Measurements from ENCODE around the gene LGR4.

LGR4 gene

GRCh38 chr11:27406498-27407354, 65.9 kb downstream of the LGR4 start:
- H3K27ac ChIP-seq = no peak overlapping the region
- no peak for TF ChIP-seq ZFX (IDR thresholded peaks at IDR 0.05; ENCODE audit: borderline replicate concordance)
- TF ChIP-seq, protein P1, sequence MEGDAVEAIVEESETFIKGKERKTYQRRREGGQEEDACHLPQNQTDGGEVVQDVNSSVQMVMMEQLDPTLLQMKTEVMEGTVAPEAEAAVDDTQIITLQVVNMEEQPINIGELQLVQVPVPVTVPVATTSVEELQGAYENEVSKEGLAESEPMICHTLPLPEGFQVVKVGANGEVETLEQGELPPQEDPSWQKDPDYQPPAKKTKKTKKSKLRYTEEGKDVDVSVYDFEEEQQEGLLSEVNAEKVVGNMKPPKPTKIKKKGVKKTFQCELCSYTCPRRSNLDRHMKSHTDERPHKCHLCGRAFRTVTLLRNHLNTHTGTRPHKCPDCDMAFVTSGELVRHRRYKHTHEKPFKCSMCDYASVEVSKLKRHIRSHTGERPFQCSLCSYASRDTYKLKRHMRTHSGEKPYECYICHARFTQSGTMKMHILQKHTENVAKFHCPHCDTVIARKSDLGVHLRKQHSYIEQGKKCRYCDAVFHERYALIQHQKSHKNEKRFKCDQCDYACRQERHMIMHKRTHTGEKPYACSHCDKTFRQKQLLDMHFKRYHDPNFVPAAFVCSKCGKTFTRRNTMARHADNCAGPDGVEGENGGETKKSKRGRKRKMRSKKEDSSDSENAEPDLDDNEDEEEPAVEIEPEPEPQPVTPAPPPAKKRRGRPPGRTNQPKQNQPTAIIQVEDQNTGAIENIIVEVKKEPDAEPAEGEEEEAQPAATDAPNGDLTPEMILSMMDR (IDR thresholded peaks at IDR 0.05) = no peak

DNA sequence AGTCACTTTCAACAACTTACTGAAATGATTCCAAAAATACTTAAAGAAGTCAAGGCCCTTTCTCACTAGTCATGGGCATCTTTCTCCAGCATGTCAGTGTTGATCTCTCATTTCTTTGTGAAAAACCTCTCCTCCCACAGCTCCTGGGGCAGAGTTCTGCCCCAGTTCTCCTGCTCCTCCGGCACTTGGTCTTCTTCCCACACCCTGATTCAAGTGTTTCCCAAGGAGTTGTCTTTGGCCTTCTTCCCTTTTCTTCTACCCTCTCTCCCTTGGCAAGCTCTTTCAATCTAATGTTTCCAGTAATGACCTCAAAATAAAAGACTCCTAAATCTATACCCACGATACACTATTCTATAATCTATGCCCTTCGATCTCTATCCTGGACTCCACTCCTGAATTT, 67.5 kb downstream of the LGR4 start:
- H3K27ac ChIP-seq = no peak overlapping the region
- TF ChIP-seq, protein P1 (IDR thresholded peaks at IDR 0.05) = no peak
- no peak for TF ChIP-seq ZFX (IDR thresholded peaks at IDR 0.05; ENCODE audit: borderline replicate concordance)

- H3K27ac ChIP-seq = no peak overlapping the region
- TF ChIP-seq ZFX (IDR thresholded peaks at IDR 0.05; ENCODE audit: borderline replicate concordance) = no peak
- TF ChIP-seq, protein P1 (IDR thresholded peaks at IDR 0.05) = no peak
Observed at GRCh38 chr11:27404427-27404826, 68.2 kb downstream of the LGR4 start.

- no peak for TF ChIP-seq ZFX (IDR thresholded peaks at IDR 0.05; ENCODE audit: borderline replicate concordance)
- TF ChIP-seq, protein P1 (IDR thresholded peaks at IDR 0.05) = no peak
- H3K27ac ChIP-seq = no peak overlapping the region
Observed at GRCh38 chr11:27403195-27403594, 69.4 kb downstream of the LGR4 start.

DNA sequence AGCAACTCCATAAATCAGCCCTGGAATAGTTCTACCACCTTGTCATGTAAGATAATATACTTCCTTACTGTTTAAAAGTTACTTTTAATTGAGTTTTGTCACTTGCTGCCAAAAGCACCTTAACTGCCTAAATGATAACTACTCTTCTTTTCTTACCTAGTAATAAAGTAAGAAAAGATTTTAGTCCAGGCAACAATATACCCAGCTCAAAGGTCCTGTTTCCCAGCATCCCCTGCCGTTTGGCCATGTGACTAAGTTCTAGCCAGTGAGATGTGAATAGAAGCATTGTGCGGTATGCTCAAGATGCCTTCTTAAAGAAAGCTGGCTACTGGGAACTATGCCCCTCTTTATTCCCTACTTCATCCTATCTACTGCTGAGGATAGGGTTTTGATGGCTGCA, 70.1 kb downstream of the LGR4 start:
- TF ChIP-seq, protein P1 (IDR thresholded peaks at IDR 0.05) = no peak
- TF ChIP-seq ZFX (IDR thresholded peaks at IDR 0.05; ENCODE audit: borderline replicate concordance) = no peak
- no peak overlapping the region for H3K27ac ChIP-seq

DNA sequence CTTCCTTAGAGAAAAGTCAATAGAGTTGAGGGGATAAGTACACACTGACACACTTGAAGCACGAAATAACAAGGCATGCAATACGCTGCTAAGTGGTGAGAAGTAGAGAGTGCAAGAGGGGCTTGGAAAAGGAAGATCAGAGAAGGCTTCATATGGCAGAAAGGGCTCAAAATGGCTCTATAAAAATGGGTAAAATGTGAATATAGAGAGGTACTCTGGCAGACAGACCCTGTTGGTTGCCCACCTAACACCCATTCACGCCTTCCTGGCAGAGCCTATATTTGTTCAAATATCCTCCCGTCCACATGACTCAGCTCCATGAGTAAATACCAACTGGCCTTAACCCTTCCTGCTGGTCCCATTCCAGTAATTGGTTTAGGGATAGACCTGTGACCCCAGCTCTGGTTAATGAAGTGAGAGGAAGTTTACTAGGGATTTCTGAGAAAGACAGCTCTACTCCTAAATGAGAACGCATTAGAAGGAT, 70.7 kb downstream of the LGR4 start:
- no peak for TF ChIP-seq ZFX (IDR thresholded peaks at IDR 0.05; ENCODE audit: borderline replicate concordance)
- TF ChIP-seq, protein P1 (IDR thresholded peaks at IDR 0.05) = no peak
- no peak overlapping the region for H3K27ac ChIP-seq

DNA sequence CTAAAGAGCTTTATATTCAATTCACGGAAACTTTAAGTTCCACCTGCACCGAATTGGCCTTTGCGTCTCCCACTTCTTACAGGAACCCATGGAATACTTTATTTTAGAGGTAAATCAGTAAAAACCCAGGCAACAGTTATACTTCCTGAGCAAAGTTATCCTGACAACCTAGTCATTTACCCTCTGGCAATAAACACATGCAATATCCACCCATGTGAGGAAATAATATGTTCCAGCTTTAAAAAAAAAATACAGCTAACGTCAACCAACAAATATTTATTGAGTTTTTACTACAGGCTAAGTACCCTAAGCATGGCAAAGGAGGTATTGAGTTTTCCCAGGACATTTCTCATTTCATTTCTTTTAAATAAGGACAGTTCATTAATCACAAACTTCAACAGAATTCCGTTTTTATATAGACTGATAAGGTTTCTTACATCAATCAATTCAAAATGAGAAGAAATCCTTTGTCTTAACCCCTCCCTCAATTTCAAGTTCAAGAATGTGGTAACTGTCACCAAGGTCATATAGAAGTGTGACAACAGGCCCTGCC, 71.2 kb downstream of the LGR4 start:
- H3K27ac ChIP-seq = no peak overlapping the region
- no peak for TF ChIP-seq ZFX (IDR thresholded peaks at IDR 0.05; ENCODE audit: borderline replicate concordance)
- TF ChIP-seq, protein P1 (IDR thresholded peaks at IDR 0.05) = no peak

Data from 22Rv1 (cell line).